ENCODE data around the gene TNRC18. TPM values are rescaled to one million over a fixed set of nuclear protein-coding genes. Genes with fewer than 3 reads are reported as not detected.
A peak's percentile ranks its signal among the peaks of the same experiment; 100 is the strongest.

The TNRC18 gene
- total and polyA plus RNA-seq, 2 of the 8 experiments (the other 6 are each of a cell fraction or from before 2014, with no cell fraction given), result 1.7 to 8.6 TPM

DNA sequence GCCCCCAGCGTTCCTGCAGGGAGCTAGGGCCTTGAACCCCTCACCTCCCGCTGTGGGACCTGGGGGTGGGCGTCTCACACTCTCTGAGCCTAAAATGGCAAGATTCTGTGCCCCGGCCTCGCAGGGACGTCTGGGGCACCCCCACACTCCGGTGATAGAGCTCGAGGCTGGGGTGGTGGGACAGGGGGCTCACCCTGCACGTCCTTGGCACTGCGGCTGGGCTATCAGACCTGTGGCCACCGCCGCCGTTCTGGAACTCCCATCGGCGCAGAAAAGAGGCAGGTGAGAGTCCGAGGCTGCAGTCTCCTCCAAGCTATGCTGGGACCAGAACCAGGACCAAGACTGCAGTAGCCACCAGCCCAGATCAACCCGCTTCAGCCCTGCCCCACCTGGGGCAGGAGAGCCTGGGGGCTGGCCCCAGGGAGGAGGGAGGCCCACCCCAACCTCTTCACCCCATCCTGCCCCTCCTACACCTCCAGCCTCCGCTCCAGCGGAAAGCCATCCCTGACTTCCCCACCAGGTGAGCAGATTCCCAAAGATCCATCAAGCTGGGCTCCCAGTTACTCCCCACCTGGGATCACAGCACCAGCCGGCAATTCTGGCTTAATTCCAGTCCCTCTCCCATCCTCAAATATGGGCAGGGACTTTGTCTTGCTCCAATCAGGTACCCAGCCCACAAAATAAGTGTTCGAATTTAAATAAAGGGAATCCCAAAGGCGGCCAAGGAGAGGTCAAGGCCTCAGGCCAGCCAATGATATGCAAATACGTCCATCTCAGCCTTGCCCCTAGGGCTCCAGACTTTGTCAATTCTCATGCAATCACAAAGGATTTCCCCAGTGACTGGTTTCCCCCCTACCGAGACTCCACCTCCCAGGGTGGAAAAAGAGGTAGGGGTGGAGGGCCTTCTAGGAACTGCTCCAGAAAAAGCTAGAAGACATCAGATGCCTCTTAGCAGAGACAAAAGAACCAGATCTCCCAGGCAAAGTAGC is 16.4 kb downstream of the TNRC18 start (continued):
- TF ChIP-seq PHF8 (conservative IDR thresholded peaks at IDR 0.05; ENCODE audit: low read depth, low read length), result no peak
- 0 out of 2 replicates have a peak, but pooled peaks have one; percentile 43 for TF ChIP-seq JUND (IDR thresholded peaks at IDR 0.05; ENCODE audit: low read length)
- TF ChIP-seq GABPA (IDR thresholded peaks at IDR 0.05; ENCODE audit: borderline replicate concordance, insufficient read depth, low read length), result peak; percentile 14; the same call in 1 of the 2 replicates
- TF ChIP-seq SRF (IDR thresholded peaks at IDR 0.05; ENCODE audit: low read depth, low read length), result peak; percentile 69; the same call in 1 of the 2 replicates
- TF ChIP-seq SP1 (IDR thresholded peaks at IDR 0.05; ENCODE audit: low read depth, low read length), result 0 out of 2 replicates have a peak, but pooled peaks have one; percentile 32
- TF ChIP-seq, protein P1, sequence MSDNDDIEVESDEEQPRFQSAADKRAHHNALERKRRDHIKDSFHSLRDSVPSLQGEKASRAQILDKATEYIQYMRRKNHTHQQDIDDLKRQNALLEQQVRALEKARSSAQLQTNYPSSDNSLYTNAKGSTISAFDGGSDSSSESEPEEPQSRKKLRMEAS (IDR thresholded peaks at IDR 0.05), result no peak
- TF ChIP-seq POU5F1 (IDR thresholded peaks at IDR 0.05; ENCODE audit: low read depth, low read length), result peak; percentile 50; the same call in 1 of the 2 replicates
- TF ChIP-seq YY1 (IDR thresholded peaks at IDR 0.05; ENCODE audit: low read depth, low read length), result no peak
- TF ChIP-seq EP300 (IDR thresholded peaks at IDR 0.05; ENCODE audit: borderline replicate concordance in 1 of 2, low read depth in 2 of 2, low read length in 2 of 2), result peak in 1 of 2 experiments; percentile 31; a peak in 1 of 3 replicates
